NOMO-1 (cell line): ENCODE measurements around the gene RPS27.

Source experiments
- DNase-seq, 2 experiments: peaks; one replicate each; lab custom pipeline; 2025; ENCODE audit not compliant: unreplicated experiment in 2 of 2; lab: John Stamatoyannopoulos, UW

Gene RPS27

DNA sequence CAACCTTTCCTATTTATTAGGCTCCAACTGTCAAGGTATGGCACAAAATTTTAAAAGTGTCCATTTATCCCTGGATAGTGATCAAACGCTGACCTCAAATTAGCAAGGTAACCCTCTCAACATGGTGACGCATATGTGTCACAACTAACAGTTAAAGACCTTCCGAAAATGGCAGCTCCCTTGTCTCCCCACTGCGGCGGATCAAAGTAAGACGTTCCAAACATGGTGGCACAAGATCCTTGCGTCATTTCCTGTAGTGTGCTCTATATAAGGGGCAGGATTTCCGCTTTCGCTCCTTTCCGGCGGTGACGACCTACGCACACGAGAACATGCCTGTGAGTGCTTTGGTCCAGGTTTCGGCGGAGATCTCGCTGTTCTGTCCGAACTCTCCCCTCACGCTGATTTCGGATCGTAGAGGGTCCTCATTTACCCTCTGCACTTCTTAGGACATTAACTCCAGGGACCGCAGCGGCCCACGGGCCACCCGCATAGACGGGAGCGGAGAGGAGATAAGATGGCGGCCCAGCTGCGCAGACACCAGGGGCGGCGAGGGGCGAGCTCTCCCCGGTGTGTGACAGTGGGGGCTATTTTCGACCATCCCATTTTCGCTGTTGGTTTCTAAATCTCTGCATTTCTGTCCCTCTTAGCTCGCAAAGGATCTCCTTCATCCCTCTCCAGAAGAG is at the start of gene RPS27:
Gene RPS27, plus strand, starts transcription at position 295 of the 683 bp plus-strand sequence. Its CDS starts 35 bp downstream, at position 330.
- peak; percentile 94 to 97 for DNase-seq

DNA sequence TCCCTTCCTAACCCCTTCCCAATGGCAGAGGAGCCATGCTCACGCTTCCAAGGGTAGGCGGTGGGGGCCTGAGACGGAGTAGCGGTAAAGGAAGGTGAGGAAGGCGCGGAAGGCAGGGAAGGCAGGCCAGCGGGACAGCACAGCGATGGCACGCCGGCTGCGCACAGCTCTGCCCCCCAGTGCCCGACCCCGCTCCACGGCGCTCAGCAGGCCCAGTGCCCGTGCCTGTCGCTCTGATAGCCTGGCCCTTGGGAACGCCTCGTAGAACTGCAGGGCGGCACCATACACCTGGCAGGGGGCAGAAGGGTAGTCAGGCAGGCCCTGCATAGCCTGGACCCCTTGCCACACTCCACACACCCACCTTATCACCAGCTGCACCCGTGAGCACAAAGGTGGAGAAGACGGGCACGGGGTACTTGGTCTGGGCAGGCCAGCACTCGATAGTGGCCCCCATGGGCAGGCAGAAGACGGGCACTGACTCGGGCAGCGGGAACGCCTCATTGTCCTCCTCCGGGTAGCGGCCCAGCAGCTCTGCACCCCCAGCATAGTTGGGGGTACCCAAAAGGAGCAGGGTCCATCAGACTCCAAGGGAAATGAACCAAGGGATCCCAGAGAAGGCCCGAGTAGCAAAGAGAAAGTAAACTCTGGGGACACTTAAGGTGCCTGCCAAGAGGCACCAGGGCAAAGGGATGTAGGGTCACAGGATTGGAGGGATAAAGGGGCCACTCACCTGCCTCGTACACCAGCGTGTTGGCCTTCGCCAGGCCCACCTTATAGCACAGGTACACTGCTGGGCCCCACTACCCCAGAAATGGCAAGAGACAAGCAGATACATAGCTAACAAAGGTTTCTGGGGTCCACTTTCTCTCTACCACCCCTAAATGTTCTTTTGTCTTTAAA is 48.5 kb upstream of the RPS27 start:
- DNase-seq = no peak

DNA sequence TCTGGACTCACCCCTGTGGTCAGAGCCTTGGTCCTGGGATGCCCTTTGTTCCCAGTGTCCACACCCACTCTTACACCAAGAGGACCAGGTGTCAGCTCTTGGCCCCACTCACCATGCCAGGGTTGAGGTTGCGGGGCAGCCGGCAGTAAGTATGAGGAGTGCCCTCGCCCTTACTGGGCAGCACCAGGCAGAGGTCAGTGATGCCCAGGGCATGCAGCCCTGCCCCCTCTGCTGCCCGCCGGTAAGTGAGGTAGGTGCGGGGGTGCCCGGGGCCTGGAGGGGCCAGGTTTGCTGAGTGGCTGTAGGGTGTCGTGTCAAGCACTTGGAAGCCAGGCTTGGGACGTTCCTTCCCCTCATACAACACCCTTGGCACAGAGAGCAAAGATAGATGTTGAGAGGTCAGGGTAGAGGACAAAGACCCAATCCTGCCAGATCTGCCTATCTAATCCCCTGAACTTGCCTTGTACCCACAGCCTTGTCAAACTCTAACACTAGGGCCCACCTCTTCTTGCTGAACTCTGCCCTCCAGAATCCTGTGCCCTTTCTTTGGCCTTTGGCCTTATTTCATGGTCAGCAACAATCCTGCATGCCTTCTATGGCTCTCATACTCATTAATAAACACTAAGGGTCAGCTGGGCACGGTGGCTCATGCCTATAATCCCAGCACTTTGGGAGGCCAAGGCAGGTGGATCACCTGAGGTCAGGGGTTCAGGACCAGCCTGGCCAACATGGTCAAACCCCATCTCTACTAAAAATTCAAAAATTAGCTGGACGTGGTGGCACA is 47.6 kb upstream of the RPS27 start:
- DNase-seq = no peak

DNA sequence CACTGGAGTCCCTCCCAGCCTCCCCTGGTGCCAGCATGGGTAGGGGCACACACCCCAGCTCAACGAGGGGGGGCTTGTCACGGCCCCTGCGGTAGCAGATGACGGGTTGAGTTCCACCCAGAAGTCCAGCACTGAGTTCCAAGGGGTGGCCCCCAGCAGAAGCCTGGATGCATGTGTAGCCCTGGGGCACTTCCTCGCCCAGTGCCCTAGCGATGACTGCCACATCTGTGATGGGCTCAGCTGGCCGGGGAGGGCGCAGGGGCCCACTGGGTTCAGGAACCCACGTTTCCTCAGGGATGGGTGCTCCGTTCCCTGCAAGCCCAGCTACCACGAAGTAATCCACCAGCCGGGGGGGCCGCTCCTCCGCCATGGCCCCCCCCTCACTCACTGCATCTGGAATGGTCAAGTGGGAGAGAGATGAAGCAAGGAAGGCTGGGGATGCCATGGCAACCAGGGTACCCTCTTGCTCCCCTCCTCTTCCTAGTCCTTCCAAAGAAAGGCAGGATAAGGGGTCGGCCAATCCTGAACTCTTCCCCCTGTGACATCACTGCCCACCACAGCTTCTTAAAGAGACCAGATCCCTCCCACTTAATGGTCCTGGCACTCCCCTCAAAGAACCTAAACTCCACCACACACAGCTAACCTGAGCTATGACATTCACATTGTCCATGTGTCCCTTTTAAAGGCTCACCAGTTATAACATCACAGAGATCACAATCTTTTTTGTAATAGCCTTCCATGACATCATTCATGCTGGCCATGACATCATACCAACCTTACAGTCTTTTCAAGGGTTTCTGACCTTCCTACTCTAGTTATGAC is 46.3 kb upstream of the RPS27 start:
- no peak for DNase-seq

- no peak for DNase-seq
These were observed 45.8 kb upstream of the RPS27 start for GRCh38 chr1:153944827-153945117.

DNA sequence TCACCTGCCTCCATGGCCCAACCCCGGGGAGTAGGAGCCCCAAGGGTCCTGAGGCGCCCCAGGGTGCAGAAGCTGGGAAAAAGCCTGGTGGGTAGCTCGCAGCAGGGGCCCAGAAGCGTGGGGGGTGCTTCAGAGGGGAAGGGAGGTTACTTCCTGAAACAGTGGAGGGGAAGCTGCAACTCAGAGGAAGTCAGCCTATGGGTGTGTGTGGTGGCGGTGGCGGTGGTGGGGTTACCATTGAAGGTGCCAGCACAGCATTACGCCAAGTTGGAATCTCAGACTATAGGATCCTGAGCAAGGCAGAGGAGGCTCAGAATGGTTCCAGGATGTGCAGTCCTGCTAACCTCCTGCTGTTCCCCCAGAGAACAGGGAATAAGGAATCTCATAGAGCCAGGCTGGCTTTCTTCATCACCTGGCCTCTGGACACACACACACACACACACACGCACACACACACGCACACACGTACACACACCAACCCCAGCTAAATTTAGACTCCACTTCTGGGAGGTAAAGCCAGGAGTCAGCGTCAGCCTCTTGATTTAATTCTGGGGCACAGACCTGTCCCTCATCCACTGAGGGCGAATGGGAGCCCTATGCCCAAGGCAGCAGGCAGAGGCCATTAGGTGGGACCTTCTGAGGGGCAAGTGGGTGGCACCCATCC is 45.3 kb upstream of the RPS27 start:
- peak; percentile 90 for DNase-seq

- DNase-seq = peak; percentile 97 to 98
These were observed 44.6 kb upstream of the RPS27 start for GRCh38 chr1:153945795-153946621.

- DNase-seq = peak; percentile 76 to 95
These were observed 43.8 kb upstream of the RPS27 start, which contains the start of gene DENND4B for GRCh38 chr1:153946622-153947241. DENND4B (minus strand) TSS chr1:153946718; CDS start chr1:153944374, 2,344 bp downstream.

GRCh38 chr1:153951183-153951582 is 39.4 kb upstream of the RPS27 start:
- no peak for DNase-seq

- no peak for DNase-seq
These were observed 38.8 kb upstream of the RPS27 start for GRCh38 chr1:153951801-153952200.

DNA sequence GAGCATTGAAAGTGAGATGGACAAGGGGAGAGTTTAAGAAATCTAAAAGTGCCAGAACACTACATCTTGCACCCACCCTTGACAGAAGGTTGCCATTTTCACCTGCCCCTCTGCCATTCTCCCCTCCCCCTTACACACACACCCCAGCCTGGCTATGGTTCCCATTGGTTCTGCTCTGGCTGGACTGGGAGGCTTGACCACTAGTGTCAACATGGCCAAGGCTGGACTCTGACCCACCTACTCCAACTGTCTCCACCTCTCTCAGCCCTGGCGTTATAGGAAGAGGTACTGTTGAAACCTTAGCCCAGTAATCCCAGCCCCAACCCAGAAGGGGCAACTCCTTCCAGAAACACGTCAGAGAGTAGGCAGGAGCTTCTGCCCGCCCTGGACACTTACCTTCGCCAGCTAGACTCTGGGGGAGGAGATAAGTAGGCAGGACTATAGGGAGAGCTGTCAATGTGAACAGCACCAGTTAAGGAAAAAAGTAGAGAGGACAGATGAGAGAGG is 36.6 kb upstream of the RPS27 start:
- no peak for DNase-seq

- DNase-seq = no peak
These were observed 35.7 kb upstream of the RPS27 start for GRCh38 chr1:153954826-153955225.

- no peak for DNase-seq
These were observed 33.4 kb upstream of the RPS27 start for GRCh38 chr1:153956997-153957715.

DNA sequence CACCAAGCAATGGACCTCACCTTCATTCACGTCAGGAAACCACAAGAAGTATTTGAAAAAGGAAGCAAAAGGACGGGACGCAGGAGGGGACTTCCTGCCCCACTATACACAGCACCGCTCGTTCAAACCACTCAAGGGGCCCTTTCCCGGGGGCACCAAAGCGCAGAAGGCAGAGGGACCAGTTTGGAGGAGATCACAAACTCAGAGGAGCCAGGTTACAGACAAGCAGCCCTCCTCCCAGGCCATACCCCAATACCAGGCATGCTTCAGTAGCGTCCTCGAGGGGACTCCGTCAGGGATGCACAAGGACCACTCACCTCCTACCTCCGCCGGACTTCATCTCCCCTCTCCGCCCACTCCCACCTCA is 32.8 kb upstream of the RPS27 start:
- peak in 1 of 2 experiments; percentile 41 for DNase-seq

DNA sequence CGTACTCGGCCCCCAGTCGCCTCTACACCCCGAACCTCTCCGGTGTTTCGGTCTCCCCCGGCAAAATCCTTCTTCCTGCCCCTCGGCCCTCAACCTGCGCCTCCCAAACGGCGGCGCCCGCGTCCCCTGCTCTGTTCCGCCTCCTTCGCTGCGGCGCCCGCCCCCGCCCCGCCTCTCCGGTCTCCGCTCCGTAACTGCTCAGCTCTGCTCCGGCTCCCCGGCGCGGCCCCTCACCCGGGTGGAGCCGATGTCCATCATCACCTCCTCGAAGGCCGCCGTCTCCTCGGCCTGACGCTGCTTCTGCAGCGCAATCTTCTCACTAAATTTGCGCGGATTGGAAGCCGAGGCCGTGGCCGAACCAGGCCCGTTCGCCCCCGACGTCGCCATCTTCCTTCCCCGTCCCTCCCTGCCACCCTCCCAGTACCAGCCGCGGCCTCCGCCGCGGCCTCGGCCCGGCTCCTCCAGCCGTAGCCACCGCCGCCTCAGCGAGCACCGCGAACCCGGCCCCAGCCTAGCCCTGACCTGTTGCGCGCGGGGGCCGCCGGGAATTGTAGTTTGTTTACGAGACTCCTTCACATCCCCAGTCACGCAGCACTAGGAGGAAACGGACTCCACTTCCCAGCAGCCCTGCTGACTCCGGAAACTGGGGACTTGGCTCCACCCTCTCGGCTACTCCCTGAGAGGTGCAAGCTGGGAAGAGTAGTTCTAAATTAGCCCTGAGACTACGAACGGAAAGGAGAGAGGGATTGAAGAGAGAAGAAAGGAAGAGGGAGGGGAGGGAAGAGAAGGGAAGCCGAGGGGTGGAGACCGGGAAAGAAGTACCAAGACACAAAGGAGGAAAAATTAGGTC is 32.2 kb upstream of the RPS27 start, which contains the start of gene CRTC2:
Gene CRTC2, minus strand, starts transcription at position 502 of the 850 bp plus-strand sequence. Its CDS starts 115 bp downstream, at position 387.
- DNase-seq = peak; percentile 94 to 99

DNA sequence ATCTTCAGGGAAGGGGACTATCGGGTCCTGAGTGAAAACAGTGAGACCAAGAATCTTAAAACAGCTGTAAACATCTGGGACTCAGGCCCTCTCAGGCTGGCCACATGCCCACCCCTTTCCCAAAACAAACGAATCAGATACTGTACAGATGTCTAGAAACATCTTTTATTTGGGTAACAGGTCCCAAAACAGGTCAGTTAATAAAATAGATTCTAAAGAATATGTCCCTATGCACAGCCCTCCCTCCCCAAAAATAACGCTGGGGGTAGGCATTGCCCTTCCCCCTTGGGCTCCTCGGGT is 31.7 kb upstream of the RPS27 start:
- DNase-seq = no peak

DNA sequence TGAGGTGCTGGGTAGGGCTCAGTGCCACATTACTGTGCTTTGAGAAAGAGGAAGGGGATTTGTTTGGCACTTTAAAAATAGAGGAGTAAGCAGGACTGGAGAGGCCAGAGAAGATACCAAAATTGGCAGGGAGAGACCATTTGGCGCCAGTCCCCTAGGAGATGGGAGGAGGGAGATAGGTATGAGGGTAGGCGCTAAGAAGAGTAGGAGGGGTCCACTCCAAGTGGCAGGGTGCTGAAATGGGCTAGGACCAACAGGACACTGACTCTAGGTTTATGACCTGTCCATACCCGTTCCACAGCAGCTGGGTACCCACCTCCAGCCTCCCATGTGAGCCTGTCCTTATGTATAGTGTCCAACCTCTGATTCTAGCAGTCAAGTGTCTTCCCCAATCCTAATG is 31.1 kb upstream of the RPS27 start:
- DNase-seq = no peak
